Pancreas (tissue), 10 donors: ENCODE data around the gene STAG2. TPM values are rescaled to one million over a fixed set of nuclear protein-coding genes. Genes with fewer than 3 reads are reported as not detected.
"Not testable (repeated sequence)": the region's sequence is repeated elsewhere in the genome, so short reads cannot be mapped to it uniquely, and the experiment has no call there.

ENCODE experiments used
- ATAC-seq, 4 donors: fragments of 200-7000 bp; cut with Tn5 transposase; one replicate each; pipeline versions ENCODE4 v1.8.0 to v1.9.1; 2020; ENCODE audit warnings: mild to moderate bottlenecking in 4 of 4, moderate library complexity in 4 of 4
- DNase-seq, 6 donors: peaks; one replicate each; pipeline ENCODE4 v3.0.0-alpha.2; 2020
- FAIRE-seq: peaks from 2 replicates; lab custom pipeline; 2012; peaks lifted over from hg19 to GRCh38; lab: Jason Lieb, UNC
- H3K27ac ChIP-seq, 4 donors: fragments of 200-600 bp; sonication (generic); 1 replicate in 3 of 4; 2 replicates in 1 of 4; pipeline versions ENCODE4 v1.5.0 to v1.8.0; 2020
- H3K27me3 ChIP-seq, 4 donors: fragments of 200-600 bp; one replicate each; pipeline ENCODE4 v1.8.0; 2021
- H3K36me3 ChIP-seq, 3 donors: fragments of 200-600 bp; sonication (generic) in 1 of 3; one replicate each; pipeline versions ENCODE4 v1.5.0 to v1.8.0; 2020 to 2021
- H3K4me1 ChIP-seq, 3 donors: fragments of 200-600 bp; one replicate each; pipeline ENCODE4 v1.8.0; 2021
- H3K4me3 ChIP-seq, 4 donors: fragments of 200-600 bp; sonication (generic) in 2 of 4; one replicate each; pipeline versions ENCODE4 v1.5.0 to v1.8.0; 2020 to 2021
- H3K9me3 ChIP-seq, 4 donors: fragments of 200-600 bp; one replicate each; pipeline ENCODE4 v1.8.0; 2021
- WGBS, 2 donors: extraction: QIAGEN DNeasy Blood & Tissue Kit; methylation state at CpG; one replicate each; pipeline ENCODE4 v1.1.7; 2013; 5-methylcytosine and 5-hydroxymethylcytosine counted together
- intact Hi-C, 3 donors: fragments of 100-400 bp; cut with DNase I; formaldehyde crosslinking; loops; one replicate each; pipeline versions ENCODE4 v1.11.1 to v1.14.2; 2022
- polyA plus RNA-seq, 2 donors: library from polyadenylated mRNA; stranded (reverse); fragments of 200-250 nt; gene quantifications; one replicate each; pipeline ENCODE4 v1.2.3, GENCODE V29; 2013
- total RNA-seq, 6 donors: library from RNA; stranded (reverse); fragmentation: NEBNext Ultra II Directional in 4 of 6; extraction: Animal tissue kit (Norgen Biotek cat#: 25700) in 4 of 6; gene quantifications; one replicate each; pipeline versions ENCODE4 v1.2.1 to v1.2.4, GENCODE V29; 2021 to 2023
- TF ChIP-seq, protein P1 (sequence below), 4 donors: fragments of 200-600 bp; sonication (generic) in 3 of 4; IDR thresholded peaks; one replicate each; pipeline versions ENCODE4 v1.5.0 to v1.8.0; 2021; ENCODE audit warnings: antibody characterized with exemption in 4 of 4
- donor health status: healthy with polysubstance abuse.
- donor health status: DM: no; HTN: no; CAD: no; lungs with moderate emphysema.
- donor health status: DM: no; HTN: no; CAD: no.
- donor health status: control.
- donor health status: control.
- donor health status: Bipolar disorder and iron deficiency.
- donor health status: DM: yes; HTN: yes; CAD: no.
- donor health status: DM: no; HTN: no; CAD: no.
- donor health status: DM: no; HTN: no; CAD: no.
- donor health status: DM: yes; HTN: yes; CAD: no.

Gene STAG2
- total and polyA plus RNA-seq, 8 donors: 7.1 to 42.8 (median 28.3) TPM

DNA sequence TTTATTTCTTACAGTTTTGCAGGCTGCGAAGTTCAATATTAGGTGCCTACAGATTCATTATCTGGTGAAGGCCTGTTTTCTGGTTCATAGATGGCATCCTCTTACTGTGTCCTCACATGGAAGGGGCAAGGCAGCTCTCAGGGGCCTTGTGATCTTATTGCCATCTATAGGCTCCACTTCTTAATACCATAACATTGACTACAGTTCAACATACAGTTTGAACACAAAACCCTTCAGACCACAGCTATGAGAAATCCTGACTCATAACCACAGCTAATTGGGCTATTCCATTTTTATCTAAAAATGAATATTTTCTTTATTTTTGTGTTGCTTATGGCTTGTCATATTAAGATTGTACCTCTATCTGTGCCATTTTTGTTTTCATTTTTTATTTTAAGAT, 72.3 kb downstream of the STAG2 start:
- Histone ChIP-seq H3K9me3 (no peaks in the 10 kb centered on the region), H3K27me3 (no peaks in the 10 kb centered on the region), H3K4me1 (no peaks in the 10 kb centered on the region), H3K27ac (no peak overlapping the region), H3K36me3 (no peaks in the 10 kb centered on the region), H3K4me3 (no peak overlapping the region)
- DNase-seq (no peak), ATAC-seq (no peak), FAIRE-seq (no peak)
- TF ChIP-seq, protein P1, sequence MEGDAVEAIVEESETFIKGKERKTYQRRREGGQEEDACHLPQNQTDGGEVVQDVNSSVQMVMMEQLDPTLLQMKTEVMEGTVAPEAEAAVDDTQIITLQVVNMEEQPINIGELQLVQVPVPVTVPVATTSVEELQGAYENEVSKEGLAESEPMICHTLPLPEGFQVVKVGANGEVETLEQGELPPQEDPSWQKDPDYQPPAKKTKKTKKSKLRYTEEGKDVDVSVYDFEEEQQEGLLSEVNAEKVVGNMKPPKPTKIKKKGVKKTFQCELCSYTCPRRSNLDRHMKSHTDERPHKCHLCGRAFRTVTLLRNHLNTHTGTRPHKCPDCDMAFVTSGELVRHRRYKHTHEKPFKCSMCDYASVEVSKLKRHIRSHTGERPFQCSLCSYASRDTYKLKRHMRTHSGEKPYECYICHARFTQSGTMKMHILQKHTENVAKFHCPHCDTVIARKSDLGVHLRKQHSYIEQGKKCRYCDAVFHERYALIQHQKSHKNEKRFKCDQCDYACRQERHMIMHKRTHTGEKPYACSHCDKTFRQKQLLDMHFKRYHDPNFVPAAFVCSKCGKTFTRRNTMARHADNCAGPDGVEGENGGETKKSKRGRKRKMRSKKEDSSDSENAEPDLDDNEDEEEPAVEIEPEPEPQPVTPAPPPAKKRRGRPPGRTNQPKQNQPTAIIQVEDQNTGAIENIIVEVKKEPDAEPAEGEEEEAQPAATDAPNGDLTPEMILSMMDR (IDR thresholded peaks at IDR 0.05): no peak
- 97 to 100% methylated on average over 1 of the region's 1 CpG for WGBS, 2 donors
- intact Hi-C loops: no loop called here

DNA sequence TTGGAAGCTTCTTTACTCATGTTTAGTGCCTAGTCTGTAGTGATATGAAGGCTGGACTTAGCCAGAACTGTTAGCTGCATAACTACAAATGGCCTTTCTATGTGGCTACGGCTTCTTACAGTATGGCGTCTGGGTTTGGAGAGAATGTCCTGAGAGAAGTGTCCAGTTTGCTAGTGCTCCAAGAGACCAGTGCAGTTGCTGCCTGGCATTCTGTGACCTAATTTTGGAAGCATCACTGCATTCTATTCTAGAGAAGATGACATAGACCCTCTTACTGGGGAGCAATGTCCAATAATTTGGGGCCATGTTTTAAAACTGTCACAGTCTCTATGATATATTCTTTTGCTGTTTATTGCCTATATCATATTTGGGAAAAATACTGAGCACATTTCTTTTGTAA, 74.2 kb downstream of the STAG2 start:
- no peaks in the 10 kb centered on the region for H3K9me3 ChIP-seq
- no peak overlapping the region for H3K4me3 ChIP-seq
- WGBS, 2 donors: 86 to 96% methylated on average over 2 of the region's 2 CpGs
- H3K27ac ChIP-seq: no peak overlapping the region
- H3K27me3 ChIP-seq: no peaks in the 10 kb centered on the region
- H3K36me3 ChIP-seq: no peaks in the 10 kb centered on the region
- DNase-seq: no peak
- intact Hi-C loops: no loop called here
- FAIRE-seq: no peak
- no peak for ATAC-seq
- no peaks in the 10 kb centered on the region for H3K4me1 ChIP-seq
- TF ChIP-seq, protein P1 (IDR thresholded peaks at IDR 0.05): no peak

DNA sequence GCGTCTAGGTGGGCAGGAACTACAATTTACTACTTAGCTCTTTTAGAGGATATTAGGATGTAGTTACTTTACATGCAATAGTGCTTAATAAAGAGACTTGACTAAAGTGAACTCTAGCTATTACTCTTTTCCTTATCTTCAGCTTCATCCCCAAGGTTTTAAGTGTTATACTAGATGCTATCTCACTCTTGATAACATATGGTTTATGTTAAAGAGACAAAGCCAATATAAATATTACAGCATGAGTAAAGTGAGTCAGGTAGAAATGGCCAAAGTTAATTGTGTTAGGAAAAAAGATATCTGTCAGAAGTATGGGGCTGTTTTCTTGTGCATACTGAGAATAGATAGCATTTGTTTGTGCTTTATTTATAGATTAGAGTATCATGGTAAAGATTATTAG, 80.5 kb downstream of the STAG2 start:
- Histone ChIP-seq H3K36me3 (peaks cover 0 to 3% (median 0%) of the 10 kb centered on the region in 3 donors), H3K9me3 (no peaks in the 10 kb centered on the region), H3K27ac (no peak overlapping the region), H3K4me3 (no peak overlapping the region), H3K4me1 (no peaks in the 10 kb centered on the region), H3K27me3 (no peaks in the 10 kb centered on the region)
- no peak for DNase-seq
- WGBS, 2 donors: 32 to 63% methylated on average over 1 of the region's 1 CpG
- ATAC-seq: no peak
- no peak for FAIRE-seq
- intact Hi-C loops: no loop called here
- TF ChIP-seq, protein P1 (IDR thresholded peaks at IDR 0.05): no peak

DNA sequence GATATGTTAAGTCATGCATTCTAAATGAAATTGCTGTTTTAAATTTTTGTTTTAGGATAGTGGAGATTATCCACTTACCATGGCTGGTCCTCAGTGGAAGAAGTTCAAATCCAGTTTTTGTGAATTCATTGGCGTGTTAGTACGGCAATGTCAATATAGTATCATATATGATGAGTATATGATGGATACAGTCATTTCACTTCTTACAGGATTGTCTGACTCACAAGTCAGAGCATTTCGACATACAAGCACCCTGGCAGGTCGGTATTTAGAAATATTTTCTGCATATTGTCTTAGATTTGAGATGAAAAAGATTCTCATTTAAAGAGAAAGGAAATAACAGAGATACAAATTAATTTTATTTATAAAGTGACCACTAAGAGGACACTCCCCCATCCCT, 83.6 kb downstream of the STAG2 start:
- no peaks in the 10 kb centered on the region for H3K27me3 ChIP-seq
- H3K9me3 ChIP-seq: no peaks in the 10 kb centered on the region
- 62 to 89% methylated on average over 4 of the region's 4 CpGs for WGBS, 2 donors
- DNase-seq (no peak), FAIRE-seq (no peak), ATAC-seq (no peak)
- H3K4me1 ChIP-seq: no peaks in the 10 kb centered on the region
- no peak overlapping the region for H3K4me3 ChIP-seq
- intact Hi-C loops: no loop called here
- TF ChIP-seq, protein P1 (IDR thresholded peaks at IDR 0.05): no peak
- peaks cover 0 to 3% (median 0%) of the 10 kb centered on the region in 3 donors for H3K36me3 ChIP-seq
- no peak overlapping the region for H3K27ac ChIP-seq

DNA sequence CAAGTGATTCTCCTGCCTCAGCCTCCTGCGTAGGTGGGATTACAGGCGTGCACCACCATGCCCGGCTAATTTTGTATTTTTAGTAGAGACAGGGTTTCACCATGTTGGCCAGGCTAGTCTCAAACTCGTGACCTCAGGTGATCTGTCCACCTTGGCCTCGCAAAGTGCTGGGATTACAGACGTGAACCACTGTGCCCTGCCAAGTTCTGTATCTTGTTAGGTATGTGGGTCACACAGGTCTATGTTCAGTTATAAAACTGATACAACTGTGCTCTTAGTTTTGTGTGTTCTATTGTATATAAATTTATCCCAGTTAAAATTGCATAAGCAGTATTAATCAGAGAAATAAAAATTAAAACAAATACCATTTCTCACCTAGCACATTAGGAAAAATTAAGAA, 122.9 kb downstream of the STAG2 start:
- H3K9me3 ChIP-seq, FAIRE-seq, DNase-seq, ATAC-seq, H3K27ac ChIP-seq, H3K4me3 ChIP-seq, intact Hi-C loops, H3K27me3 ChIP-seq, H3K4me1 ChIP-seq: not testable (repeated sequence)
- peaks cover 0 to 13% (median 0%) of the 10 kb centered on the region in 3 donors for H3K36me3 ChIP-seq
- WGBS, 2 donors: 56 to 64% methylated on average over 6 of the region's 6 CpGs
